GM10266 (cell line): ENCODE data around the gene ZNF134.

Experiments
- DNase-seq: peaks from one replicate; pipeline ENCODE4 v3.0.0; 2012; ENCODE audit errors: extremely low spot score
- CTCF ChIP-seq: IDR thresholded peaks from 2 replicates; pipeline ENCODE4 v1.5.1; 2012; ENCODE audit warnings: mild to moderate bottlenecking, low read depth; ENCODE audit not compliant: control insufficient read depth, insufficient read depth; ENCODE audit errors: missing control alignments

The ZNF134 gene

GRCh38 chr19:57641715-57642234 is 27.7 kb downstream of the ZNF134 start:
- no peak for TF ChIP-seq CTCF
- DNase-seq = no peak

GRCh38 chr19:57642396-57643046 is 28.5 kb downstream of the ZNF134 start:
- no peak for DNase-seq
- TF ChIP-seq CTCF = no peak

GRCh38 chr19:57643734-57644133 is 29.7 kb downstream of the ZNF134 start:
- TF ChIP-seq CTCF = no peak

GRCh38 chr19:57648331-57649003 is 34.4 kb downstream of the ZNF134 start:
- DNase-seq = no peak

More at GRCh38 chr19:57643734-57644133, 29.7 kb downstream of the ZNF134 start:
- no peak for DNase-seq

GRCh38 chr19:57651654-57651996 is 37.6 kb downstream of the ZNF134 start:
- no peak for TF ChIP-seq CTCF
- DNase-seq = no peak

More at GRCh38 chr19:57648331-57649003, 34.4 kb downstream of the ZNF134 start:
- no peak for TF ChIP-seq CTCF

GRCh38 chr19:57653689-57654088 is 39.6 kb downstream of the ZNF134 start:
- TF ChIP-seq CTCF = no peak
- no peak for DNase-seq

GRCh38 chr19:57655443-57655842 is 41.4 kb downstream of the ZNF134 start:
- TF ChIP-seq CTCF = no peak
- no peak for DNase-seq
